GM12873 (cell line): ENCODE data around the gene POLE.

Experiments
- CTCF ChIP-seq: IDR thresholded peaks from 2 replicates; pipeline ENCODE4 v1.5.1; 2012; ENCODE audit warnings: low read depth, mild to moderate bottlenecking, moderate library complexity, low read length, control low read depth; ENCODE audit not compliant: insufficient read depth; ENCODE audit errors: missing control alignments

POLE gene

GRCh38 chr12:132729541-132730320 is 42.6 kb upstream of the POLE start:
- no peak for TF ChIP-seq CTCF

- TF ChIP-seq CTCF = no peak
Measured at GRCh38 chr12:132728502-132728901, 41.4 kb upstream of the POLE start.

GRCh38 chr12:132727091-132727794 is 40.1 kb upstream of the POLE start:
- no peak for TF ChIP-seq CTCF

- TF ChIP-seq CTCF = no peak
Measured at GRCh38 chr12:132726386-132726785, 39.2 kb upstream of the POLE start.

- no peak for TF ChIP-seq CTCF
Measured at GRCh38 chr12:132724506-132725241, 37.5 kb upstream of the POLE start.

- TF ChIP-seq CTCF = no peak
Measured at GRCh38 chr12:132723764-132724140, 36.6 kb upstream of the POLE start.
